ENCODE data around the gene L3MBTL2. TPM values are rescaled to one million over a fixed set of nuclear protein-coding genes. Genes with fewer than 3 reads are reported as not detected.
"Not testable (repeated sequence)": the region's sequence is repeated elsewhere in the genome, so short reads cannot be mapped to it uniquely, and the experiment has no call there.

L3MBTL2 gene
- total RNA-seq, 2 donors from 2014 or later = 23.0 to 37.3 TPM

DNA sequence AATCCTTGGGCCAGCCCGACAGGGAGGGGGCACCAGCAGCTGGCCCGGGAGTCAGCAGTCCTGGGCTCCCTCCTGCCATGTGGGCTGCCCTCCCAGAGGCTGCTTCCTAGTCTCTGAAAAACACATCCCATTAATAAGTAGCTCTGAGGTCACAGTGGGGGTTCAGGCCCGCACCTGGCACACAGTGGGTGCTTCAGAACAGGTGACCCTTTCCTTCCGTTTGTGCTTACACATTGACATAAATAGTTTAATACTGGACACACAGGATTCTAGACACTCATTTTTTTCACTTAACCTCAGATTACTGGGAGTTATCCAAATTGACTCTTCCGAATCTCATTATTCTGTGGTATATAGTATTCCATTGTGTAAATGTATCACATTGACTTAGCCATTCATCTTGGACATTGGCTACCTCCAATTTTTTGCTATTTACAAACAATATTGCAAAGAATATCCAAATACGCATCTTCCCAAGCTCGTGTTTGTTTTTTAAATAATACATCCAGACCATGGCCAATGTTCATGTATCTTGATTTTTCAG, 36.1 kb downstream of the L3MBTL2 start:
- Mint-ChIP-seq H3K9me3 (no peaks in the 10 kb centered on the region), H3K27ac (no peak overlapping the region), H3K4me1 (no peaks in the 10 kb centered on the region)

GRCh38 chr22:41242396-41243117, 37.4 kb downstream of the L3MBTL2 start:
- Mint-ChIP-seq H3K27me3 (no peaks in the 10 kb centered on the region), H3K4me1 (no peaks in the 10 kb centered on the region), H3K4me3 (no peak overlapping the region), H3K9me3 (no peaks in the 10 kb centered on the region), H3K36me3 (ENCODE audit: low read depth) (peaks cover 35% of the 10 kb centered on the region), H3K27ac (no peak overlapping the region)
- ATAC-seq (replicated peaks) = no peak

More for the DNA sequence above, 36.1 kb downstream of the L3MBTL2 start:
- ATAC-seq (replicated peaks) = no peak
- Mint-ChIP-seq H3K27me3 (no peaks in the 10 kb centered on the region), H3K36me3 (ENCODE audit: low read depth) (peaks cover 22% of the 10 kb centered on the region), H3K4me3 (no peak overlapping the region)

- ATAC-seq (replicated peaks) = no peak
- peaks cover 40% of the 10 kb centered on the region for H3K36me3 Mint-ChIP-seq (ENCODE audit: low read depth)
- H3K9me3 Mint-ChIP-seq = no peaks in the 10 kb centered on the region
- H3K27me3 Mint-ChIP-seq = no peaks in the 10 kb centered on the region
- no peaks in the 10 kb centered on the region for H3K4me1 Mint-ChIP-seq
- H3K27ac Mint-ChIP-seq = no peak overlapping the region
- no peak overlapping the region for H3K4me3 Mint-ChIP-seq
Measured at GRCh38 chr22:41243361-41243760, 38.2 kb downstream of the L3MBTL2 start.

- H3K9me3 Mint-ChIP-seq = no peaks in the 10 kb centered on the region
- no peak for ATAC-seq (replicated peaks)
- H3K36me3 Mint-ChIP-seq (ENCODE audit: low read depth) = peaks cover 56% of the 10 kb centered on the region
- no peak overlapping the region for H3K27ac Mint-ChIP-seq
- no peaks in the 10 kb centered on the region for H3K27me3 Mint-ChIP-seq
- H3K4me3 Mint-ChIP-seq = no peak overlapping the region
- H3K4me1 Mint-ChIP-seq = no peaks in the 10 kb centered on the region
Measured at GRCh38 chr22:41245917-41246499, 40.9 kb downstream of the L3MBTL2 start.

DNA sequence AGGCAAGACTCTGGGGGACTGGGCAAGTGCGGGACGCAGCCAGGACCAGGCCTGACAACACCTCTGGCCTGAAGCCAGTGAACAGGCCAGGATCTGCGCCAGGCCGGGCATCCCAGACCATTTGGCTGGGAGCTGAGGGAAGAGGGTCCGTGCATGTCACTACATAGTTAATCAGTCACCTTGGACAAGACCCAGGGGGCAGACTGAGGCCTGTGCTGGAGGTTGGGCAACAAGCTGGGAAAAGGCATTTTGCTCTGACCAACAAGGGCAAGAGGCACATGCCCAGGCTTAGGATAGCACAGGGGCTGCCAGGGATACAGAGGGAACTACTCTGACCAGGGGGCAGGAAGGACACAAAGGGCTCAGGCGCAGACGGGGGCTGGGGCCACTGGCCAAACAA, 42.6 kb downstream of the L3MBTL2 start:
- H3K36me3 Mint-ChIP-seq (ENCODE audit: low read depth) = peaks cover 73% of the 10 kb centered on the region
- no peaks in the 10 kb centered on the region for H3K9me3 Mint-ChIP-seq
- H3K27me3 Mint-ChIP-seq = no peaks in the 10 kb centered on the region
- no peak overlapping the region for H3K4me3 Mint-ChIP-seq
- ATAC-seq (replicated peaks) = no peak
- no peaks in the 10 kb centered on the region for H3K4me1 Mint-ChIP-seq
- no peak overlapping the region for H3K27ac Mint-ChIP-seq

DNA sequence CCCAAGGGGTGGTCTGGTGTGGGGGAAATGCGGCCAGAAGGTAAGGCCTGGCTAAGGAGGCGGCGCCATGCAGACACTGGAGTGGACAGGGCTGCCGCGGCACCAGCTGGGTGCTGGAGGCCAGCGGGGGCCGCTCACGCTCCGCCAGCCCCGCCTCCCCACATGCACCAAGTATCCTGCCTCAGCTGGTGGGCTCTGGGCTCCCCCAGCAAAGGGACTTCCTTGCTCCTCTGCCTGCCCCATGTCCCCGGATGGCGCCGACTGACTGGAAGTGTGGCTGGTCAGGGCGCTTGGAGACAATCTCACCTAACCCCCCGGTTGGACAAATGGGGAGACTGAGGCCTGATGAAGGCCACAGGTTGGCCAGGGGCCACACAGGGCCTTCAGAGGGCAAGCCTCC, 43.2 kb downstream of the L3MBTL2 start:
- no peak overlapping the region for H3K27ac Mint-ChIP-seq
- H3K36me3 Mint-ChIP-seq (ENCODE audit: low read depth) = peaks cover 79% of the 10 kb centered on the region
- H3K27me3 Mint-ChIP-seq = no peaks in the 10 kb centered on the region
- no peaks in the 10 kb centered on the region for H3K9me3 Mint-ChIP-seq
- no peaks in the 10 kb centered on the region for H3K4me1 Mint-ChIP-seq
- no peak for ATAC-seq (replicated peaks)
- no peak overlapping the region for H3K4me3 Mint-ChIP-seq

DNA sequence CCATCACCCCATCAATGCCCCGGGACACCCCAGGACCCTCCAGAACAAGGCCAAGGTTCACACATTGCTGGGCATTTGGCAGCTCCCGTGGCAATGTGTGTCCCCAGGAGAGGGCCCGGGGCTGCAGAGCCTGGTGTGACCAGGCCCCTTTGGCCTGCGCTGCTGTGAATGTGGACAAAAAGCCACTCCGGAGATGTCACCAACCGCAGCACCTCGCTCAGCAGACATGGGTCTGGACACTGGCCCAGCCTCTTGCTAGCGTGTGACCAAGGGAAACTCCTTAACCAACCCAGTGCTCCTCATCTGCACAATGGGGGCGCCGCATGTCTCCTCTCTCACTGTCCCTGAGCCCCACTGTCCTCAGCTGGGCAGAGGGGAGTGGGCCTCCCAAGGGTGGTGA, 43.6 kb downstream of the L3MBTL2 start:
- no peak for ATAC-seq (replicated peaks)
- no peaks in the 10 kb centered on the region for H3K9me3 Mint-ChIP-seq
- no peaks in the 10 kb centered on the region for H3K27me3 Mint-ChIP-seq
- H3K4me1 Mint-ChIP-seq = no peaks in the 10 kb centered on the region
- peaks cover 83% of the 10 kb centered on the region for H3K36me3 Mint-ChIP-seq (ENCODE audit: low read depth)
- no peak overlapping the region for H3K27ac Mint-ChIP-seq
- no peak overlapping the region for H3K4me3 Mint-ChIP-seq

DNA sequence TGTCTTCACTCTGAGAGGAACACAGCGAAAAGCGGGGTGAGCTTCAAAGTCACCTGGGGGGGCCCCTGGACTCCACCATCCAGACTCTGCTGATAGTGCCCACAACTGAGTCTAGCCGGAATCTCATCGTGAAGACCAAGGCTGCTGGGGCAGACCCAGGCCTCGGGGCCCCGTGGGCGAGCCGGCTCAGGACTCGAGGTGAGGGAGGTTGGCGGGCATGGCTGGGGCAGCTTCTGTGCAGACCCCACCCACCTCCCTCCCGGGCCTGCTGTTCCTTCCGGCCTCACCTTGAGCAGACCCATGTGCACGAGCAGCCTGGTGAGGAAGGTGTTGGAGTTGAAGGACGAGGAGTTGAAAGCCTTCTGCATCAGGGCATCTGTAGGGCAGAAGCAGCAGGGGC, 44.3 kb downstream of the L3MBTL2 start:
- no peak for ATAC-seq (replicated peaks)
- Mint-ChIP-seq H3K27ac (no peak overlapping the region), H3K4me1 (no peaks in the 10 kb centered on the region), H3K27me3 (no peaks in the 10 kb centered on the region), H3K36me3 (ENCODE audit: low read depth) (peaks cover 85% of the 10 kb centered on the region), H3K9me3 (no peaks in the 10 kb centered on the region), H3K4me3 (no peak overlapping the region)

DNA sequence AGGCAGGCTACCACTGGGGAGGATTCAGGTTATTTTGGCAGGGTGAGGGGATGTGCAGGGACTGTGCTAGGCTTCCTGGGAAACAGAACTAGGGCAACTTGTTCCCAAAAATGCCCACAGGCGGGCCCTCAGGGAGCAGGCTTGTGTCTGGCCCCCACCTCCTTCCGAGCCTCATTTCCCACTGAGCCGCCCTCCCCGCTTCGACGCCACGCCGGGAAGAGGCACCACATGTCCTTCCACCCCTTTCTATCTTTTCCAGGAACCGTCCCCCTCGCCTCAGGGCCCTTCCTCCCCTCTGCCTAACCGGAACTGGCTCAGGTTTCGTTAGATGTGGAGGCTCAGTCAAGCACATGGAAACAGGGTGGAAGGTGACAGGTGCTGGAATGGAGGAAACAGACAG, 45.0 kb downstream of the L3MBTL2 start:
- Mint-ChIP-seq H3K27ac (no peak overlapping the region), H3K36me3 (ENCODE audit: low read depth) (peaks cover 85% of the 10 kb centered on the region)
- ATAC-seq (replicated peaks) = no peak

DNA sequence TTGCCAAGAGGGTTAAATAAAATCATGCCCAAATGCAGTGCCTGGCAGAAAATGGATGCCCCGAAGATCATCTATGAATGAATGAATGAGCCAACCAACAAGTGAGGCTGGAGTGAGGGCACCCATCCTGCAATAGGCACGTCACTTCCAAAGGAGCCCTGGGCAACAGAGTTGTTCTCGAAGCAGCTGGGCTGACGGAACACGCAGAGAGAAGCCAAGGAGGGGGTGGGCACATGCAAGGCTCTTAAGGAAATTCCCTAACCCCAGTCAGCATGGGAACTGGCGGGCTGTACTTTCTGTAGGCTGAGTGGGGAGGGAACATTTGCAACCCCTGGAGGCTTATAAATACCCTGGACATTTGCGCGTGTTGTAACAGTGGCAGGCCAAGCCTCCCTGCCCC, 47.3 kb downstream of the L3MBTL2 start:
- Mint-ChIP-seq H3K36me3 (ENCODE audit: low read depth) (peaks cover 86% of the 10 kb centered on the region), H3K27ac (no peak overlapping the region), H3K27me3 (no peaks in the 10 kb centered on the region), H3K9me3 (no peaks in the 10 kb centered on the region), H3K4me3 (no peak overlapping the region), H3K4me1 (no peaks in the 10 kb centered on the region)
- no peak for ATAC-seq (replicated peaks)

More for the DNA sequence above, 45.0 kb downstream of the L3MBTL2 start:
- H3K9me3 Mint-ChIP-seq = no peaks in the 10 kb centered on the region
- H3K4me1 Mint-ChIP-seq = no peaks in the 10 kb centered on the region
- H3K4me3 Mint-ChIP-seq = no peak overlapping the region
- H3K27me3 Mint-ChIP-seq = no peaks in the 10 kb centered on the region

DNA sequence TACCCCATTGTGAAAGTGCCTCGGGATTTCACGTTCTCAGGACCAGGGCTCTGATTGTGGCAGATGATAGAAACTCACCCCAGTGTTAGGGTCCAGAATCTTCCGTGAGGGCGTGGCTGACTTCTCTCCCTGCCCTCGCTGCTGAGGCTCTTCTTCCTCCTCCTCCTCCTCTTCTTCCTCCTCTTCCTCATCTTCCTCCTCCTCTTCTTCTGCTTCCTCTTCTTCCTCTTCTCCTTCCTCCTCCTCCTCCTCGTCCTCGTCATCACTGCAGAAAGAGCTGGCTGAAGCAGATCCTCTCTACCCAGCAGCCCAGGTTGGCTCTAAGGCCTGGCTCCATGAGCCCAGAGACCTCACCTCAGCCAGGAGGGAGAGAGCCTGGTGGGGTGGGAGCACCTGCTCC, 49.1 kb downstream of the L3MBTL2 start:
- no peak overlapping the region for H3K4me3 Mint-ChIP-seq
- H3K27me3 Mint-ChIP-seq = no peaks in the 10 kb centered on the region
- ATAC-seq (replicated peaks) = no peak
- H3K27ac Mint-ChIP-seq = peak overlapping the region; percentile 48
- no peaks in the 10 kb centered on the region for H3K4me1 Mint-ChIP-seq
- no peaks in the 10 kb centered on the region for H3K9me3 Mint-ChIP-seq
- H3K36me3 Mint-ChIP-seq (ENCODE audit: low read depth) = peaks cover 98% of the 10 kb centered on the region

- H3K4me3 Mint-ChIP-seq = no peak overlapping the region
- ATAC-seq (replicated peaks) = no peak
- no peaks in the 10 kb centered on the region for H3K4me1 Mint-ChIP-seq
- peak overlapping the region; percentile 30 for H3K27ac Mint-ChIP-seq
- no peaks in the 10 kb centered on the region for H3K27me3 Mint-ChIP-seq
- H3K36me3 Mint-ChIP-seq (ENCODE audit: low read depth) = peaks cover 100% of the 10 kb centered on the region
- no peaks in the 10 kb centered on the region for H3K9me3 Mint-ChIP-seq
Measured at GRCh38 chr22:41256254-41257253, 51.4 kb downstream of the L3MBTL2 start.

- ATAC-seq (replicated peaks) = no peak
- no peak overlapping the region for H3K4me3 Mint-ChIP-seq
- H3K27me3 Mint-ChIP-seq = no peaks in the 10 kb centered on the region
- H3K4me1 Mint-ChIP-seq = no peaks in the 10 kb centered on the region
- H3K9me3 Mint-ChIP-seq = no peaks in the 10 kb centered on the region
- H3K27ac Mint-ChIP-seq = no peak overlapping the region
- H3K36me3 Mint-ChIP-seq (ENCODE audit: low read depth) = peaks cover 100% of the 10 kb centered on the region
Measured at GRCh38 chr22:41257696-41258095, 52.6 kb downstream of the L3MBTL2 start.

- H3K27me3 Mint-ChIP-seq; H3K27ac Mint-ChIP-seq; ATAC-seq (replicated peaks); H3K4me3 Mint-ChIP-seq; H3K9me3 Mint-ChIP-seq; H3K4me1 Mint-ChIP-seq: not testable (repeated sequence)
- H3K36me3 Mint-ChIP-seq (ENCODE audit: low read depth) = peaks cover 100% of the 10 kb centered on the region
Measured at GRCh38 chr22:41259756-41260155, 54.6 kb downstream of the L3MBTL2 start.

Measured in activated T-helper 17 cell treated with anti-CD3 and anti-CD28 coated beads, Interleukin-2, amount 50 U/mL, for 72 hours (primary cell).